GM23338 (cell line): ENCODE data around the gene HDAC9.

Source experiments
- CREB1 ChIP-seq: fragments of 250-450 bp; sonication (Bioruptor Pico); IDR thresholded peaks from 2 replicates; pipeline ENCODE4 v1.5.0; 2020; ENCODE audit warnings: low read depth, mild to moderate bottlenecking, moderate library complexity
- EZH2 ChIP-seq: fragments of 200-600 bp; sonication (generic); IDR thresholded peaks from one replicate; pipeline ENCODE4 v1.8.0; 2017; ENCODE audit warnings: antibody characterized with exemption, mild to moderate bottlenecking, low read depth; ENCODE audit not compliant: unreplicated experiment
- EZH2phosphoT487 ChIP-seq: fragments of 200-600 bp; sonication (generic); IDR thresholded peaks from one replicate; pipeline ENCODE4 v1.8.1; 2018; ENCODE audit warnings: antibody characterized with exemption; ENCODE audit not compliant: unreplicated experiment
- JUNB ChIP-seq: IDR thresholded peaks from one replicate; pipeline ENCODE4 v1.6.1; 2016; ENCODE audit warnings: antibody characterized with exemption; ENCODE audit not compliant: unreplicated experiment
- NANOG ChIP-seq: IDR thresholded peaks from 2 replicates; pipeline ENCODE4 v1.6.1; 2016; ENCODE audit warnings: antibody characterized with exemption, borderline replicate concordance
- POLR2AphosphoS5 ChIP-seq: IDR thresholded peaks from 2 replicates; pipeline ENCODE4 v1.6.1; 2016; ENCODE audit warnings: antibody characterized with exemption, low read depth
- ZNF114 ChIP-seq: fragments of 250-450 bp; sonication (Bioruptor Pico); IDR thresholded peaks from 2 replicates; pipeline ENCODE4 v1.5.0; 2020; ENCODE audit warnings: mild to moderate bottlenecking, moderate library complexity
- TF ChIP-seq, protein P1 (sequence below), 2 experiments: fragments of 200-600 bp in 1 of 2; sonication (generic) in 1 of 2; conservative IDR thresholded peaks; 2 replicates each; pipeline versions ENCODE4 v1.5.1 to v1.6.1; 2016 to 2017; ENCODE audit warnings: antibody characterized with exemption in 2 of 2, low read depth in 2 of 2, mild to moderate bottlenecking in 2 of 2, moderate library complexity in 1 of 2
- TF ChIP-seq, protein P2 (sequence below): fragments of 250-450 bp; sonication (Bioruptor Pico); IDR thresholded peaks from 2 replicates; pipeline ENCODE4 v1.5.0; 2020; ENCODE audit warnings: mild to moderate bottlenecking, moderate library complexity
- TF ChIP-seq, protein P3 (sequence below): IDR thresholded peaks from one replicate; pipeline ENCODE4 v1.6.1; 2018; ENCODE audit warnings: antibody characterized with exemption; ENCODE audit not compliant: unreplicated experiment

DNA sequence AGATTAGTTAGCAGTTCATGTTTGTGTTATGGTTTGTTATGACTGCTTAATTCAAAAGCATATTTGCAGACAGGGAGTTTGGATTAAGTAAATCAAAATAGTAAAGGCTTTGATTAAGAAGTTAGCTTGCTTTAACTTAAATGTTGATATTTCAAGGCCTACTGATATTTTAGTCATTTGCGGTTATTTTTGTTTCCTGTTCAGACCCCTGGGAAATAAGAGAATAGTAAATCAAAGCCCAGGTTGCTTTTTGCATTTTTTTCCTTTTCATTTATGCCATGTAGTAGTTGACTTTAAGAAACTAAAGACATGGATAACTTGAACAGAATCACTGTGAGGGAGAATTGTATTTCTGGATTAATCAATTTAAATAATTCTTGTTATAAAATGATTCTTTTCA lies 77.3 kb downstream of the HDAC9 start:
- no peak for TF ChIP-seq POLR2AphosphoS5
- TF ChIP-seq CREB1 (CRISPR knock-in tag), result no peak
- no peak for TF ChIP-seq EZH2
- no peak for TF ChIP-seq JUNB
- TF ChIP-seq, protein P1, sequence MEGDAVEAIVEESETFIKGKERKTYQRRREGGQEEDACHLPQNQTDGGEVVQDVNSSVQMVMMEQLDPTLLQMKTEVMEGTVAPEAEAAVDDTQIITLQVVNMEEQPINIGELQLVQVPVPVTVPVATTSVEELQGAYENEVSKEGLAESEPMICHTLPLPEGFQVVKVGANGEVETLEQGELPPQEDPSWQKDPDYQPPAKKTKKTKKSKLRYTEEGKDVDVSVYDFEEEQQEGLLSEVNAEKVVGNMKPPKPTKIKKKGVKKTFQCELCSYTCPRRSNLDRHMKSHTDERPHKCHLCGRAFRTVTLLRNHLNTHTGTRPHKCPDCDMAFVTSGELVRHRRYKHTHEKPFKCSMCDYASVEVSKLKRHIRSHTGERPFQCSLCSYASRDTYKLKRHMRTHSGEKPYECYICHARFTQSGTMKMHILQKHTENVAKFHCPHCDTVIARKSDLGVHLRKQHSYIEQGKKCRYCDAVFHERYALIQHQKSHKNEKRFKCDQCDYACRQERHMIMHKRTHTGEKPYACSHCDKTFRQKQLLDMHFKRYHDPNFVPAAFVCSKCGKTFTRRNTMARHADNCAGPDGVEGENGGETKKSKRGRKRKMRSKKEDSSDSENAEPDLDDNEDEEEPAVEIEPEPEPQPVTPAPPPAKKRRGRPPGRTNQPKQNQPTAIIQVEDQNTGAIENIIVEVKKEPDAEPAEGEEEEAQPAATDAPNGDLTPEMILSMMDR (conservative IDR thresholded peaks at IDR 0.05; ENCODE audit: low read depth in 2 of 2), result no peak
- no peak for TF ChIP-seq EZH2phosphoT487
- TF ChIP-seq, protein P2, sequence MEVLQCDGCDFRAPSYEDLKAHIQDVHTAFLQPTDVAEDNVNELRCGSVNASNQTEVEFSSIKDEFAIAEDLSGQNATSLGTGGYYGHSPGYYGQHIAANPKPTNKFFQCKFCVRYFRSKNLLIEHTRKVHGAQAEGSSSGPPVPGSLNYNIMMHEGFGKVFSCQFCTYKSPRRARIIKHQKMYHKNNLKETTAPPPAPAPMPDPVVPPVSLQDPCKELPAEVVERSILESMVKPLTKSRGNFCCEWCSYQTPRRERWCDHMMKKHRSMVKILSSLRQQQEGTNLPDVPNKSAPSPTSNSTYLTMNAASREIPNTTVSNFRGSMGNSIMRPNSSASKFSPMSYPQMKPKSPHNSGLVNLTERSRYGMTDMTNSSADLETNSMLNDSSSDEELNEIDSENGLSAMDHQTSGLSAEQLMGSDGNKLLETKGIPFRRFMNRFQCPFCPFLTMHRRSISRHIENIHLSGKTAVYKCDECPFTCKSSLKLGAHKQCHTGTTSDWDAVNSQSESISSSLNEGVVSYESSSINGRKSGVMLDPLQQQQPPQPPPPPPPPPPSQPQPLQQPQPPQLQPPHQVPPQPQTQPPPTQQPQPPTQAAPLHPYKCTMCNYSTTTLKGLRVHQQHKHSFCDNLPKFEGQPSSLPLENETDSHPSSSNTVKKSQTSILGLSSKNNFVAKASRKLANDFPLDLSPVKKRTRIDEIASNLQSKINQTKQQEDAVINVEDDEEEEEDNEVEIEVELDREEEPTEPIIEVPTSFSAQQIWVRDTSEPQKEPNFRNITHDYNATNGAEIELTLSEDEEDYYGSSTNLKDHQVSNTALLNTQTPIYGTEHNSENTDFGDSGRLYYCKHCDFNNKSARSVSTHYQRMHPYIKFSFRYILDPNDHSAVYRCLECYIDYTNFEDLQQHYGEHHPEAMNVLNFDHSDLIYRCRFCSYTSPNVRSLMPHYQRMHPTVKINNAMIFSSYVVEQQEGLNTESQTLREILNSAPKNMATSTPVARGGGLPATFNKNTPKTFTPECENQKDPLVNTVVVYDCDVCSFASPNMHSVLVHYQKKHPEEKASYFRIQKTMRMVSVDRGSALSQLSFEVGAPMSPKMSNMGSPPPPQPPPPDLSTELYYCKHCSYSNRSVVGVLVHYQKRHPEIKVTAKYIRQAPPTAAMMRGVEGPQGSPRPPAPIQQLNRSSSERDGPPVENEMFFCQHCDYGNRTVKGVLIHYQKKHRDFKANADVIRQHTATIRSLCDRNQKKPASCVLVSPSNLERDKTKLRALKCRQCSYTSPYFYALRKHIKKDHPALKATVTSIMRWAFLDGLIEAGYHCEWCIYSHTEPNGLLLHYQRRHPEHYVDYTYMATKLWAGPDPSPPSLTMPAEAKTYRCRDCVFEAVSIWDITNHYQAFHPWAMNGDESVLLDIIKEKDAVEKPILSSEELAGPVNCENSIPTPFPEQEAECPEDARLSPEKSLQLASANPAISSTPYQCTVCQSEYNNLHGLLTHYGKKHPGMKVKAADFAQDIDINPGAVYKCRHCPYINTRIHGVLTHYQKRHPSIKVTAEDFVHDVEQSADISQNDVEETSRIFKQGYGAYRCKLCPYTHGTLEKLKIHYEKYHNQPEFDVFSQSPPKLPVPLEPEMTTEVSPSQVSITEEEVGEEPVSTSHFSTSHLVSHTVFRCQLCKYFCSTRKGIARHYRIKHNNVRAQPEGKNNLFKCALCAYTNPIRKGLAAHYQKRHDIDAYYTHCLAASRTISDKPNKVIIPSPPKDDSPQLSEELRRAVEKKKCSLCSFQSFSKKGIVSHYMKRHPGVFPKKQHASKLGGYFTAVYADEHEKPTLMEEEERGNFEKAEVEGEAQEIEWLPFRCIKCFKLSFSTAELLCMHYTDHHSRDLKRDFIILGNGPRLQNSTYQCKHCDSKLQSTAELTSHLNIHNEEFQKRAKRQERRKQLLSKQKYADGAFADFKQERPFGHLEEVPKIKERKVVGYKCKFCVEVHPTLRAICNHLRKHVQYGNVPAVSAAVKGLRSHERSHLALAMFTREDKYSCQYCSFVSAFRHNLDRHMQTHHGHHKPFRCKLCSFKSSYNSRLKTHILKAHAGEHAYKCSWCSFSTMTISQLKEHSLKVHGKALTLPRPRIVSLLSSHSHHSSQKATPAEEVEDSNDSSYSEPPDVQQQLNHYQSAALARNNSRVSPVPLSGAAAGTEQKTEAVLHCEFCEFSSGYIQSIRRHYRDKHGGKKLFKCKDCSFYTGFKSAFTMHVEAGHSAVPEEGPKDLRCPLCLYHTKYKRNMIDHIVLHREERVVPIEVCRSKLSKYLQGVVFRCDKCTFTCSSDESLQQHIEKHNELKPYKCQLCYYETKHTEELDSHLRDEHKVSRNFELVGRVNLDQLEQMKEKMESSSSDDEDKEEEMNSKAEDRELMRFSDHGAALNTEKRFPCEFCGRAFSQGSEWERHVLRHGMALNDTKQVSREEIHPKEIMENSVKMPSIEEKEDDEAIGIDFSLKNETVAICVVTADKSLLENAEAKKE (CRISPR knock-in tag), result no peak
- no peak for TF ChIP-seq NANOG
- TF ChIP-seq, protein P3, sequence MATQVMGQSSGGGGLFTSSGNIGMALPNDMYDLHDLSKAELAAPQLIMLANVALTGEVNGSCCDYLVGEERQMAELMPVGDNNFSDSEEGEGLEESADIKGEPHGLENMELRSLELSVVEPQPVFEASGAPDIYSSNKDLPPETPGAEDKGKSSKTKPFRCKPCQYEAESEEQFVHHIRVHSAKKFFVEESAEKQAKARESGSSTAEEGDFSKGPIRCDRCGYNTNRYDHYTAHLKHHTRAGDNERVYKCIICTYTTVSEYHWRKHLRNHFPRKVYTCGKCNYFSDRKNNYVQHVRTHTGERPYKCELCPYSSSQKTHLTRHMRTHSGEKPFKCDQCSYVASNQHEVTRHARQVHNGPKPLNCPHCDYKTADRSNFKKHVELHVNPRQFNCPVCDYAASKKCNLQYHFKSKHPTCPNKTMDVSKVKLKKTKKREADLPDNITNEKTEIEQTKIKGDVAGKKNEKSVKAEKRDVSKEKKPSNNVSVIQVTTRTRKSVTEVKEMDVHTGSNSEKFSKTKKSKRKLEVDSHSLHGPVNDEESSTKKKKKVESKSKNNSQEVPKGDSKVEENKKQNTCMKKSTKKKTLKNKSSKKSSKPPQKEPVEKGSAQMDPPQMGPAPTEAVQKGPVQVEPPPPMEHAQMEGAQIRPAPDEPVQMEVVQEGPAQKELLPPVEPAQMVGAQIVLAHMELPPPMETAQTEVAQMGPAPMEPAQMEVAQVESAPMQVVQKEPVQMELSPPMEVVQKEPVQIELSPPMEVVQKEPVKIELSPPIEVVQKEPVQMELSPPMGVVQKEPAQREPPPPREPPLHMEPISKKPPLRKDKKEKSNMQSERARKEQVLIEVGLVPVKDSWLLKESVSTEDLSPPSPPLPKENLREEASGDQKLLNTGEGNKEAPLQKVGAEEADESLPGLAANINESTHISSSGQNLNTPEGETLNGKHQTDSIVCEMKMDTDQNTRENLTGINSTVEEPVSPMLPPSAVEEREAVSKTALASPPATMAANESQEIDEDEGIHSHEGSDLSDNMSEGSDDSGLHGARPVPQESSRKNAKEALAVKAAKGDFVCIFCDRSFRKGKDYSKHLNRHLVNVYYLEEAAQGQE, result no peak
- no peak for TF ChIP-seq ZNF114
